SK-N-SH (cell line): Measurements from ENCODE around the gene NCLN. TPM values are rescaled to one million over a fixed set of nuclear protein-coding genes. Genes with fewer than 3 reads are reported as not detected.
A peak's percentile ranks its signal among the peaks of the same experiment; 100 is the strongest.

ENCODE experiments used
- CTCF ChIA-PET: fragments of 300-600, 350-600 bp; formaldehyde crosslinking; extraction: SDS; loops from one replicate; lab custom pipeline; 2021; lab: Yijun Ruan, JAX
- POLR2A ChIA-PET: fragments of 350-600 bp; sonication (Branson Sonifier 250); formaldehyde crosslinking; extraction: SDS; loops from one replicate; lab custom pipeline; 2020; ENCODE audit warnings: antibody characterized with exemption, inconsistent platforms; lab: Yijun Ruan, JAX
- DNase-seq: peaks from one replicate; pipeline ENCODE4 v3.0.0; 2012
- H2AFZ ChIP-seq: fragments of 200-600 bp; sonication (generic); 2 replicates; pipeline ENCODE4 v1.8.1; 2016; ENCODE audit warnings: antibody characterized with exemption, mild to moderate bottlenecking, low read depth
- H3F3A ChIP-seq: fragments of 200-600 bp; sonication (generic); replicated peaks from 2 replicates; pipeline ENCODE3; 2016; ENCODE audit warnings: antibody characterized with exemption, mild to moderate bottlenecking; ENCODE audit not compliant: insufficient read depth
- H3K27ac ChIP-seq, 2 experiments: fragments of 200-500 bp in 1 of 2; fragments of 200-600 bp in 1 of 2; sonication (Bioruptor generic) in 1 of 2; sonication (generic), shearing (Covaris generic) in 1 of 2; 2 replicates each; pipeline versions ENCODE4 v1.5.1 to v1.6.1; 2014 to 2016; ENCODE audit warnings: low read depth in 2 of 2, inconsistent platforms in 1 of 2, low read length in 1 of 2, mild to moderate bottlenecking in 1 of 2, mixed read lengths in 1 of 2
- H3K27me3 ChIP-seq: fragments of 200-600 bp; sonication (generic), shearing (Covaris generic); 2 replicates; pipeline ENCODE4 v1.6.1; 2016; ENCODE audit warnings: mixed run types; ENCODE audit not compliant: insufficient read depth
- H3K36me3 ChIP-seq, 2 experiments: fragments of 200-500 bp in 1 of 2; fragments of 200-600 bp in 1 of 2; sonication (Bioruptor generic) in 1 of 2; sonication (generic) in 1 of 2; replicated peaks in 1 of 2; 2 replicates each; pipeline versions ENCODE3 to v1.5.1; 2014 to 2016; ENCODE audit warnings: low read length in 1 of 2, mild to moderate bottlenecking in 1 of 2; ENCODE audit not compliant: insufficient read depth in 2 of 2, control insufficient read depth in 1 of 2
- H3K4me1 ChIP-seq, 2 experiments: fragments of 200-500 bp in 1 of 2; fragments of 200-600 bp in 1 of 2; sonication (Bioruptor generic) in 1 of 2; sonication (generic), shearing (Covaris generic) in 1 of 2; 2 replicates each; pipeline versions ENCODE4 v1.5.1 to v1.6.1; 2014 to 2016; ENCODE audit warnings: low read depth in 1 of 2, low read length in 1 of 2, mixed run types in 1 of 2; ENCODE audit not compliant: insufficient read depth in 2 of 2, control insufficient read depth in 1 of 2
- H3K4me2 ChIP-seq: fragments of 200-600 bp; sonication (generic), shearing (Covaris generic); 2 replicates; pipeline ENCODE4 v1.6.1; 2017; ENCODE audit warnings: mixed run types
- H3K4me3 ChIP-seq, 2 experiments: fragments of 200-500 bp in 1 of 2; fragments of 200-600 bp in 1 of 2; sonication (Bioruptor generic) in 1 of 2; sonication (generic), shearing (Covaris generic) in 1 of 2; 2 replicates each; pipeline versions ENCODE4 v1.5.1 to v1.8.1; 2014 to 2016; ENCODE audit warnings: low read depth in 2 of 2, inconsistent platforms in 1 of 2, low read length in 1 of 2, mild to moderate bottlenecking in 1 of 2, mixed read lengths in 1 of 2, moderate library complexity in 1 of 2
- H3K79me2 ChIP-seq: fragments of 200-600 bp; sonication (generic); 2 replicates; pipeline ENCODE4 v1.8.1; 2017; ENCODE audit warnings: mild to moderate bottlenecking; ENCODE audit not compliant: insufficient read depth
- H3K9ac ChIP-seq: fragments of 200-600 bp; sonication (generic); 2 replicates; pipeline ENCODE4 v1.6.1; 2017; ENCODE audit warnings: mixed run types
- H3K9me2 ChIP-seq: fragments of 200-600 bp; sonication (generic); 2 replicates; pipeline ENCODE4 v1.6.1; 2017; ENCODE audit warnings: mixed run types
- H3K9me3 ChIP-seq: fragments of 200-600 bp; sonication (generic); 2 replicates; pipeline ENCODE4 v1.6.1; 2017; ENCODE audit warnings: mixed run types, mild to moderate bottlenecking, moderate library complexity
- H4K20me1 ChIP-seq: fragments of 200-600 bp; sonication (generic); 2 replicates; pipeline ENCODE4 v1.6.1; 2017; ENCODE audit warnings: mild to moderate bottlenecking, mixed run types; ENCODE audit not compliant: insufficient read depth
- CHD2 ChIP-seq: fragments of 150-350 bp; IDR thresholded peaks from 2 replicates; pipeline ENCODE4 v1.6.1; 2018; ENCODE audit warnings: low read length; ENCODE audit not compliant: partially characterized antibody
- ELF1 ChIP-seq: IDR thresholded peaks from 2 replicates; pipeline ENCODE4 v1.4.0; 2012
- FOSL2 ChIP-seq: IDR thresholded peaks from 2 replicates; pipeline ENCODE4 v1.4.0; 2012; ENCODE audit warnings: low read depth, mild to moderate bottlenecking, moderate library complexity, borderline replicate concordance
- FOXM1 ChIP-seq: IDR thresholded peaks from 2 replicates; pipeline ENCODE4 v1.4.0; 2012; ENCODE audit warnings: low read depth, mild to moderate bottlenecking
- GABPA ChIP-seq: IDR thresholded peaks from 2 replicates; pipeline ENCODE4 v1.4.0; 2012; ENCODE audit warnings: low read depth, mild to moderate bottlenecking
- RFX5 ChIP-seq: IDR thresholded peaks from 2 replicates; pipeline ENCODE4 v1.6.1; 2012; ENCODE audit warnings: mild to moderate bottlenecking, improper control_type of control experiment, low read length
- SIN3A ChIP-seq: IDR thresholded peaks from 2 replicates; pipeline ENCODE4 v1.6.1; 2012; ENCODE audit warnings: low read depth, mild to moderate bottlenecking, low read length, moderate library complexity, borderline replicate concordance
- WGBS: methylation state at CpG from one replicate; pipeline ENCODE4 v1.1.6; 2017; ENCODE audit warnings: low lambda C conversion rate; 5-methylcytosine and 5-hydroxymethylcytosine counted together
- polyA plus RNA-seq, 3 experiments: library from polyadenylated mRNA; depleted of rRNA; stranded (reverse); fragments of >200 nt; gene quantifications; 2 replicates each; pipeline ENCODE4 v1.2.3, GENCODE V29; 2012
- TF ChIP-seq, protein P1 (sequence below): IDR thresholded peaks from 2 replicates; pipeline ENCODE4 v1.6.1; 2012; ENCODE audit warnings: mild to moderate bottlenecking, low read depth, low read length, moderate library complexity
- TF ChIP-seq, protein P2 (sequence below): IDR thresholded peaks from 2 replicates; pipeline ENCODE4; 2012
- TF ChIP-seq, protein P3 (sequence below): IDR thresholded peaks from 2 replicates; pipeline ENCODE4 v1.4.0; 2012; ENCODE audit warnings: low read depth

Gene NCLN
- polyA plus RNA-seq, 1 of the 3 experiments (the other 2 are of a cell fraction) = 69.0 TPM

DNA sequence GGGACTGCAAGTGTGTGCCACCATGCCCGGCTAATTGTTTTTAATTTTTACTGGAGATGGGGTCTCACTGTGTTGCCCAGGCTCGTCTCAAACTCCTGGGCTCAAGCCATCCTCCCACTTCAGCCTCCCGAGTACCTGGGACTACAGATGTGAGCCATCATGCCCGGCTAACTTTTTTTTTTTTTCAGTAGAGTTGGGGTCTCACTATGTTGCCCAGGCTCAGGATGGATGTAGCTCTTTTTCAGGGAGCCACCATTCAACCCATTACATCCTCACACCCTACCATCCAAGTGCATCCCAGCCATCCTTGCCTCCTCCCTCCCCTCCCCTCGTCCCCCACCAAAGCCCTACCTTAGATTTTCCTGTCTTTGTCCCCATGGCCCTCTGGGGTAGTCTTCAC, 53.6 kb downstream of the NCLN start:
- Histone ChIP-seq H3K4me3 (no peak overlapping the region), H3K9me3 (no peaks in the 10 kb centered on the region), H3K9me2 (no peaks in the 10 kb centered on the region), H3K27me3 (no peaks in the 10 kb centered on the region), H3K4me2 (no peak overlapping the region), H4K20me1 (no peaks in the 10 kb centered on the region; the same call in 1 of the 2 replicates), H3K27ac (no peak overlapping the region), H3F3A (no peaks in the 10 kb centered on the region), H3K4me1 (no peaks in the 10 kb centered on the region), H2AFZ (no peak overlapping the region), H3K79me2 (no peaks in the 10 kb centered on the region), H3K36me3 (no peaks in the 10 kb centered on the region), H3K9ac (no peak overlapping the region)
- TF ChIP-seq GABPA (no peak), FOSL2 (no peak), SIN3A (no peak)
- TF ChIP-seq, protein P1, sequence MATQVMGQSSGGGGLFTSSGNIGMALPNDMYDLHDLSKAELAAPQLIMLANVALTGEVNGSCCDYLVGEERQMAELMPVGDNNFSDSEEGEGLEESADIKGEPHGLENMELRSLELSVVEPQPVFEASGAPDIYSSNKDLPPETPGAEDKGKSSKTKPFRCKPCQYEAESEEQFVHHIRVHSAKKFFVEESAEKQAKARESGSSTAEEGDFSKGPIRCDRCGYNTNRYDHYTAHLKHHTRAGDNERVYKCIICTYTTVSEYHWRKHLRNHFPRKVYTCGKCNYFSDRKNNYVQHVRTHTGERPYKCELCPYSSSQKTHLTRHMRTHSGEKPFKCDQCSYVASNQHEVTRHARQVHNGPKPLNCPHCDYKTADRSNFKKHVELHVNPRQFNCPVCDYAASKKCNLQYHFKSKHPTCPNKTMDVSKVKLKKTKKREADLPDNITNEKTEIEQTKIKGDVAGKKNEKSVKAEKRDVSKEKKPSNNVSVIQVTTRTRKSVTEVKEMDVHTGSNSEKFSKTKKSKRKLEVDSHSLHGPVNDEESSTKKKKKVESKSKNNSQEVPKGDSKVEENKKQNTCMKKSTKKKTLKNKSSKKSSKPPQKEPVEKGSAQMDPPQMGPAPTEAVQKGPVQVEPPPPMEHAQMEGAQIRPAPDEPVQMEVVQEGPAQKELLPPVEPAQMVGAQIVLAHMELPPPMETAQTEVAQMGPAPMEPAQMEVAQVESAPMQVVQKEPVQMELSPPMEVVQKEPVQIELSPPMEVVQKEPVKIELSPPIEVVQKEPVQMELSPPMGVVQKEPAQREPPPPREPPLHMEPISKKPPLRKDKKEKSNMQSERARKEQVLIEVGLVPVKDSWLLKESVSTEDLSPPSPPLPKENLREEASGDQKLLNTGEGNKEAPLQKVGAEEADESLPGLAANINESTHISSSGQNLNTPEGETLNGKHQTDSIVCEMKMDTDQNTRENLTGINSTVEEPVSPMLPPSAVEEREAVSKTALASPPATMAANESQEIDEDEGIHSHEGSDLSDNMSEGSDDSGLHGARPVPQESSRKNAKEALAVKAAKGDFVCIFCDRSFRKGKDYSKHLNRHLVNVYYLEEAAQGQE = no peak
- WGBS = 43% methylated on average over 5 of the region's 5 CpGs
- ChIA-PET CTCF (interaction anchor here (1.4 kb wide), 1 partner anchor 11 kb away, joined by 4 read pairs; no protein-coding TSS in a partner anchor), POLR2A (no interaction called here)
- no peak for DNase-seq

DNA sequence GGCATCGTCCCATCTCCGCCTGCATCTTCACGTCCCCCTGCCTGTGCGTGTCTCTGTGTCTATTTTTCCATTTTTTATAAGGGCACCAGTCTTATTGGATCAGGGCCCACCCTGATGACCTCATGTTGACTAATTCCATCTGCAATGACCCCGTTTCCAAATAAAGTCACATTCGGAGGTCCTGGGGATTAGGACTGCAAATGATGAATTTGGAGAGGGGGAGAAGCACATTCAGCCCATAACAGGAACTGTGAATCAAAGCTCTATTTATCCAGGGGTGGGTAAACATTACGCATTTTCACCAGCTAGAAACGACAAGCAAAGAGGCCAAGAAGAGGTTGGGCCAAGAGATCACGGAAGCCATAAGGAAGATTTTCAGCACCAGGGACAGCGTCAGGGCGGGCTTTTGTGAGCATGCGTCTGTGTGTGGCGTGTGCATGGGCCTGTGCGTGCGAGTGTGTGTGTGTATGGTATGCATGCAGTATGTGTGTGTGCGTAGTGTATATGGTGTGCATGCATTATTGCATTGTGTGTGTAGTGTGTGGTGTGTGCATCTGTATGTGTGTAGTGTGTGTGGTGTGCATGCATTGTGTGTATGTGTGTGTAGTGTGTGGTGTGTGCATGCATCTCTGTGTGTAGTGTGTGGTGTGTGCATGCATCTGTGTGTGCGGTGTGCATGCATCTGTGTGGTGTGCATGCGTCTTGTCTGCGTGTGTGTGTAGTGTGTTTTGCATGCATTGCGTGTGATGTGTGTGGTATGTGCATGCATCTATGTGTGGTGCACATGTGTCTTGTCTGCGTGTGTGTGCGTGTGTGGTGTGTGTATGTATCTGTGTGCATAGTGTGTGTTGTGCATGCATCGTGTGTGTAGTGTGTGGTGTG, 58.3 kb downstream of the NCLN start:
- H3K79me2 ChIP-seq = no peaks in the 10 kb centered on the region
- TF ChIP-seq RFX5 (no peak), ELF1 (no peak), CHD2 (no peak), FOXM1 (no peak)
- TF ChIP-seq, protein P2, sequence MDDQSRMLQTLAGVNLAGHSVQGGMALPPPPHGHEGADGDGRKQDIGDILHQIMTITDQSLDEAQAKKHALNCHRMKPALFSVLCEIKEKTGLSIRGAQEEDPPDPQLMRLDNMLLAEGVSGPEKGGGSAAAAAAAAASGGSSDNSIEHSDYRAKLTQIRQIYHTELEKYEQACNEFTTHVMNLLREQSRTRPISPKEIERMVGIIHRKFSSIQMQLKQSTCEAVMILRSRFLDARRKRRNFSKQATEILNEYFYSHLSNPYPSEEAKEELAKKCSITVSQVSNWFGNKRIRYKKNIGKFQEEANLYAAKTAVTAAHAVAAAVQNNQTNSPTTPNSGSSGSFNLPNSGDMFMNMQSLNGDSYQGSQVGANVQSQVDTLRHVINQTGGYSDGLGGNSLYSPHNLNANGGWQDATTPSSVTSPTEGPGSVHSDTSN = no peak
- TF ChIP-seq, protein P1 = peak; percentile 97
- TF ChIP-seq, protein P3, sequence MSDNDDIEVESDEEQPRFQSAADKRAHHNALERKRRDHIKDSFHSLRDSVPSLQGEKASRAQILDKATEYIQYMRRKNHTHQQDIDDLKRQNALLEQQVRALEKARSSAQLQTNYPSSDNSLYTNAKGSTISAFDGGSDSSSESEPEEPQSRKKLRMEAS = no peak
- no peaks in the 10 kb centered on the region; the same call in 1 of the 2 replicates for H4K20me1 ChIP-seq
- no peak overlapping the region for H3K4me3 ChIP-seq
- H2AFZ ChIP-seq = no peak overlapping the region
- H3K9me2 ChIP-seq = no peaks in the 10 kb centered on the region
- H3K36me3 ChIP-seq = no peaks in the 10 kb centered on the region
- DNase-seq = no peak
- no peak overlapping the region for H3K4me2 ChIP-seq
- no peaks in the 10 kb centered on the region for H3K9me3 ChIP-seq
- 69% methylated on average over 23 of the region's 23 CpGs for WGBS
- H3K27me3 ChIP-seq = no peaks in the 10 kb centered on the region
- no peak overlapping the region for H3K9ac ChIP-seq
- no peak overlapping the region for H3K27ac ChIP-seq
- ChIA-PET POLR2A (no interaction called here), CTCF (no interaction called here)
- no peaks in the 10 kb centered on the region for H3K4me1 ChIP-seq
- no peaks in the 10 kb centered on the region for H3F3A ChIP-seq
